ENCODE data around the gene RETREG3. TPM values are rescaled to one million over a fixed set of nuclear protein-coding genes. Genes with fewer than 3 reads are reported as not detected.

The RETREG3 gene
- total and polyA plus RNA-seq, 9 of the 15 experiments (the other 6 are each of a cell fraction or from before 2014, with no cell fraction given), result 4.1 to 39.0 (median 16.9) TPM

- TF ChIP-seq, protein P1, sequence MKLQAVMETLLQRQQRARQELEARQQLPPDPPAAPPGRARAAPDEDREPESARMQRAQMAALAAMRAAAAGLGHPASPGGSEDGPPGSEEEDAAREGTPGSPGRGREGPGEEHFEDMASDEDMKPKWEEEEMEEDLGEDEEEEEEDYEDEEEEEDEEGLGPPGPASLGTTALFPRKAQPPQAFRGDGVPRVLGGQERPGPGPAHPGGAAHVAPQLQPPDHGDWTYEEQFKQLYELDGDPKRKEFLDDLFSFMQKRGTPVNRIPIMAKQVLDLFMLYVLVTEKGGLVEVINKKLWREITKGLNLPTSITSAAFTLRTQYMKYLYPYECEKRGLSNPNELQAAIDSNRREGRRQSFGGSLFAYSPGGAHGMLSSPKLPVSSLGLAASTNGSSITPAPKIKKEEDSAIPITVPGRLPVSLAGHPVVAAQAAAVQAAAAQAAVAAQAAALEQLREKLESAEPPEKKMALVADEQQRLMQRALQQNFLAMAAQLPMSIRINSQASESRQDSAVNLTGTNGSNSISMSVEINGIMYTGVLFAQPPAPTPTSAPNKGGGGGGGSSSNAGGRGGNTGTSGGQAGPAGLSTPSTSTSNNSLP (IDR thresholded peaks at IDR 0.05; ENCODE audit: borderline replicate concordance, low read depth, low read length), result no peak
- TF ChIP-seq TGIF2 (CRISPR knock-in tag; IDR thresholded peaks at IDR 0.05) (no peak), SNAPC5 (CRISPR knock-in tag; IDR thresholded peaks at IDR 0.05) (no peak), SMARCC2 (IDR thresholded peaks at IDR 0.05; ENCODE audit: low read depth) (no peak), IRF1 (CRISPR knock-in tag; IDR thresholded peaks at IDR 0.05; ENCODE audit: borderline replicate concordance) (no peak), GATAD2B (IDR thresholded peaks at IDR 0.05; ENCODE audit: borderline replicate concordance) (no peak), DNMT1 (IDR thresholded peaks at IDR 0.05) (no peak), RB1 (IDR thresholded peaks at IDR 0.05; ENCODE audit: low read depth) (peak; percentile 49; the same call in 1 of the 2 replicates), FOXK2 (conservative IDR thresholded peaks at IDR 0.05 in 1 of 2, IDR thresholded peaks at IDR 0.05 in 1 of 2; ENCODE audit: low read depth in 2 of 2) (peak; percentile 21 to 55; a peak in 1 of 4 replicates), CREB5 (CRISPR knock-in tag; IDR thresholded peaks at IDR 0.05) (no peak), ZBTB7A (IDR thresholded peaks at IDR 0.05; ENCODE audit: borderline replicate concordance, control insufficient read depth, low read depth, low read length) (no peak), HIVEP1 (CRISPR knock-in tag; IDR thresholded peaks at IDR 0.05) (no peak), CCAR2 (IDR thresholded peaks at IDR 0.05; ENCODE audit: low read depth, low read length) (no peak), KLF10 (CRISPR knock-in tag; IDR thresholded peaks at IDR 0.05) (no peak)
- TF ChIP-seq, protein P2, sequence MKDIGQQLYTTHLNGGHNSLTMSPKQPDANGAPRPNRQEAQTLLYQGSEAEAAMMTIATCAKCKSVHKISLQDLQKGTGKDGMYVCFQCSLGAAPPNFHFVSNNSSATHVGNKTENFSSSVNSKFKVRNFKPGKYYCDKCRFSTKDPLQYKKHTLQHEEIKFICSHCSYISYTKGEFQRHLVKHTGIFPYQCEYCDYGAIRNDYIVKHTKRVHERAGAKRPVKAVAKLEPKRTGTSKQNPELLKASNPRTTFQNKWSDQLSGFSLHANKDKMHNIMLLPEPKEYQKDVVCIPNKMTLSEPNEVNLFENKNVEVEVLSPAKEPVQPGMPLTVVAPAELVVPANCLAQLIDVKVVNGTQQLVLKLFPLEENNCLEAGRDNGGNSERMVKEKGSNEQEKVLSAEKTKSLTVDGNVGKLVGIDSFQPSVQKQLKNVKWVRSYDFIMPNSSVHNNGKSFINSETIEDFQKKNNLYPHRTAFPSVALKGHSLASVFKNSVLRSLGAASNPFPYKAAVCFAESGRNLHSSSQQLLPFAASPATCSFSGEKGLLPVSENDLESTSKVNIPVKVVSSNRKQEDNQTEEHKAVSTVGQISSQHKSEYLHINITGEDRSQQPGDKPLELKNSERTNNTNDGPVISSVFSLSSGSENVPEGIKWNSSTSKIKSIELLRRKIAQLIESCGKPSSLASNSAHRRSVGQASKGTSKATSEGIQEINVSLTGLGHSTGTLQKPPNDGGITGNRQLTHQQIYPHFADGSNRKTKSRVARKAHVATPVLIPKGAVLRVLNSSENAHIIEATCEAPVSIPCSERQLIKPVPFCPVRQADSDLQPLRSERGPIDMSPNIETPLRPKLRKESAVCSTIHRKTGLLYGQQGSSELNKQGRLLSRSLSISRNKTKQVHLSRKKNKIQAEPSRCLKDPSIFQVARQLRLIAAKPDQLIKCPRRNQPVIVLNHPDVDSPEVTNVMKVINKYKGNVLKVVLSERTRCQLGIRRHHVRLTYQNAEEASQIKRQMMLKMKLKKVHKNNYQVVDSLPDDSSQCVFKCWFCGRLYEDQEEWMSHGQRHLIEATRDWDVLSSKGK (CRISPR knock-in tag; IDR thresholded peaks at IDR 0.05), result no peak
- TF ChIP-seq, protein P3, sequence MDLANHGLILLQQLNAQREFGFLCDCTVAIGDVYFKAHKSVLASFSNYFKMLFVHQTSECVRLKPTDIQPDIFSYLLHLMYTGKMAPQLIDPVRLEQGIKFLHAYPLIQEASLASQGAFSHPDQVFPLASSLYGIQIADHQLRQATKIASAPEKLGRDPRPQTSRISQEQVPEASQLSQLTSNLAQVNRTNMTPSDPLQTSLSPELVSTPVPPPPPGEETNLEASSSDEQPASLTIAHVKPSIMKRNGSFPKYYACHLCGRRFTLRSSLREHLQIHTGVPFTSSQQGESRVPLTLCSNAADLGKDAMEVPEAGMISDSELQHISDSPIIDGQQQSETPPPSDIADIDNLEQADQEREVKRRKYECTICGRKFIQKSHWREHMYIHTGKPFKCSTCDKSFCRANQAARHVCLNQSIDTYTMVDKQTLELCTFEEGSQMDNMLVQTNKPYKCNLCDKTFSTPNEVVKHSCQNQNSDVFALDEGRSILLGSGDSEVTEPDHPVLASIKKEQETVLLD (IDR thresholded peaks at IDR 0.05), result peak; percentile 69; the same call in 1 of the 2 replicates
Measured at GRCh38 chr17:42553161-42553818, 55.9 kb downstream of the RETREG3 start (continued).
